T-helper 1 cell treated with Interleukin-12 subunit alpha and Interleukin-12 subunit beta and Interleukin-4 antibody, amounts not matched to agents 30 ng/mL and 1 ng/mL, for 36 hours (primary cell): ENCODE data around the gene ONECUT3. TPM values are rescaled to one million over a fixed set of nuclear protein-coding genes. Genes with fewer than 3 reads are reported as not detected.

Experiments used
- intact Hi-C: fragments of 100-400 bp; cut with micrococcal nuclease; formaldehyde crosslinking; loops from one replicate; pipeline ENCODE4 v1.15.1; 2024
- total RNA-seq: library from RNA; stranded (reverse); gene quantifications from 2 replicates; pipeline ENCODE4 v1.2.3, GENCODE V29; 2022

ONECUT3 gene
- total RNA-seq, 1 donor from 2014 or later, result not detected

DNA sequence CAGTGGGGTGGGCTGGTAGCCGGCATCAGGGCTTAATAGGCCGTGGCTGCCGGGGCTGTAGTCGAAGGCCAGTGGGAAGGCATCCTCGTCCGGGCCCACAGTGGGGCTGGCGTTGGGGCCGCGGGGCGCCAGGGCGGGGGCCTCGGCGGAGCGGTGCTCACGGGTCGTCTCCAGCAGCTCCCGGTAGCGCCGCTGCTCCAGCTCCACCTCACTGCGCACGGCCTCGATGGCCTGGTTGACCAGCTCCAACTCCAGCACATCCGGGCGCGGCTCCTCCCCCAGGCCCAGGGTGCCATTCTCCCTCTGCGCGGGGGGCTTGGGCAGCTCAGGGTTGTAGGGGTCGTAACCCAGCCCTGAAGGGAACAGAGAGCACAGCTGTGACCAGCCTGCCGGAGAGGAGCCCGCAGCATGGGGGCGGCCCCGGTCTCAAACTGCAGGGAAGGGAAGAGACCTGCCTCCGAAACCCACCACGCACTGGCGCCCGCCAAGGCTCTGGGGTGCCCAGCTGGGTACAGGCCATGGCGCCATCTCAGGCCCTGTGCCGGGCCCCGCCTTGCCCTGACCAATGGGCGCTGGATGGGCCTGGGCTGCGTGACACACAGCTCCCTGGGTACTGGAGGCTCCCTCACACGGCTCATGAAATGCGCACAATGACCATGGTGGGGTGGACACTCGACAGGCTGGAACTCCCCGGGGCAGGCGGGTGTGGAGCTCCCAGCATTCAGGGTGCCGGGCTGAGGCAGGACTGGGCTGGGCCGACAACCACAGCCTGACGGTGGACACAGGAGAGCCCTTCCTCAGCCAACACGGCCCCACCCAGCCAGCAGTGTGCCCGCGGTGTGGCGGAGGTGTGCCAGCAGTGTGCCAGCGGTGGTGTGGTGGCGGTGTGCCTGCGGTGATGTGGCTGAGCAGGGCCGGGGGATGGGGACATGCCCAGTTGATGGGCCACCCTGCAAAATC lies 75.3 kb downstream of the ONECUT3 start:
- intact Hi-C loops, result loop anchor here (5.0 kb wide), 1 partner anchor 41 kb away; no protein-coding TSS in a partner anchor

GRCh38 chr19:1829958-1830357 lies 76.7 kb downstream of the ONECUT3 start:
- intact Hi-C loops, result loop anchor here (5.0 kb wide), 1 partner anchor 43 kb away; no protein-coding TSS in a partner anchor

DNA sequence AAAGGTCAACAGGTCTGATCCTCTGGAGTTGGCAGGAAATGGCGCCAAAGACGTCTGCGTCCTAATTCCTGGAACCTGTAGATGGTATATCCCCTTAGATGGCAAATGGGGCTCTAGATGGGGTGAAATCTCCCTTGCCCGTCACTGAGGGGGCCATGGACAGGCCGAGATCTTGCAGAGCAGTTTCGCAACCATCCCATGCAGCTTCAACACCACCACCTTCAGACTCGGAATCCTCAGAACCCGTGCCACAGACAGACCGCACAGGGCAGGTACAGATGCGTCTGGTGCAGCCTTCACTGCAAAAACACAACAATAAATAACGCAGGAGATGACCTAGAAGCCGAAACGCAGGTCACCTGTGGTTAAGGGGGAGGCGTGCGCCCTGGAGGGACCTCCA lies 77.3 kb downstream of the ONECUT3 start:
- intact Hi-C loops, result no loop called here

Other genes starting within 250 kb of the ONECUT3 start
- gene ADAMTSL5, start 240.5 kb upstream of the ONECUT3 start, total RNA-seq, result 2.5 and 3.2 TPM in 2 replicates
- not detected in 2 replicates for gene PLK5, start 229.4 kb upstream of the ONECUT3 start, total RNA-seq
- 7.6 and 8.3 TPM in 2 replicates for gene MEX3D, start 185.2 kb upstream of the ONECUT3 start, total RNA-seq
- 90.7 and 93.2 TPM in 2 replicates for gene MBD3, start 160.6 kb upstream of the ONECUT3 start, total RNA-seq
- 167 and 185 TPM in 2 replicates for gene UQCR11, start 148.0 kb upstream of the ONECUT3 start, total RNA-seq
- gene TCF3, start 100.9 kb upstream of the ONECUT3 start, total RNA-seq, result 73.7 and 73.8 TPM in 2 replicates
- 14.2 and 14.9 TPM in 2 replicates for gene ATP8B3, start 58.8 kb downstream of the ONECUT3 start, total RNA-seq
- gene REXO1, start 95.0 kb downstream of the ONECUT3 start, total RNA-seq, result 57.9 and 59.7 TPM in 2 replicates
- 20.4 and 21.5 TPM in 2 replicates for gene KLF16, start 110.1 kb downstream of the ONECUT3 start, total RNA-seq
- 128 and 134 TPM in 2 replicates for gene ABHD17A, start 132.0 kb downstream of the ONECUT3 start, total RNA-seq
- gene ADAT3, start 151.9 kb downstream of the ONECUT3 start, total RNA-seq, result 10.5 and 12.2 TPM in 2 replicates
- gene SCAMP4, start 151.9 kb downstream of the ONECUT3 start, total RNA-seq, result 35.4 and 41.9 TPM in 2 replicates
- gene CSNK1G2, start 187.7 kb downstream of the ONECUT3 start, total RNA-seq, result 128 and 129 TPM in 2 replicates